ENCODE measurements around the gene MAB21L4.

DNA sequence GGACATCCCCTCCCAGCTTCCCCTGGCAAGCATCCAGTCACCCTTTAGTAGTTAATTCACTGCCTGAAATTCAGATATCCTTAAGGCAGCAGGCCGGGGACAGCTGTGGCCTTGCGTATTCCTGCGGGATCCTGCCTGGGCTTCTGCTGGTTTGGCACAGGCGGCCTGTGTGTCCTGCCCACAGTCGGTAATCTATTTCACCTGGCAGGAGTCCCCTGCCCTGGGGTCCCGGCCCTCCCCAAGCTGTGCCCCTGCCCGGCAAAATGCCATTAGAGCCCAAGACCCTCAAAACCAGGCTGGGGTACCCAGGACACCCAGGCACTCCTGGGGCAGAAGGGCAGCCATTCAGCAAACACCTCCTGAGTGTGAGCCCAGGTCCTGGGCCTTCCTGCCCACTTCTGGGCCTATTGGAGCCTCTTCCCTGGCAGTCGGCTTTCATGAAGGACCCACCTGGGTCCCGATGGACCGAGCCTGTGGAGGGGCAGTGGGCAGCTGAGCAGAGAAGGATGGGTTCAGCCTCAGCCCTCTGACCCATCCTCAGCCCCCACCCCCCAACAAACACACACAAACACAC is 21.8 kb upstream of the MAB21L4 start:
- TF ChIP-seq POLR2A (IDR thresholded peaks at IDR 0.05) = no peak
- TF ChIP-seq EP300 (IDR thresholded peaks at IDR 0.05) = no peak
